CD4-positive, alpha-beta T cell (primary cell): ENCODE results near the gene ARHGAP10. TPM values are rescaled to one million over a fixed set of nuclear protein-coding genes. Genes with fewer than 3 reads are reported as not detected.

Experiments
- ATAC-seq: fragments of 200-7000 bp; cut with Tn5 transposase; one replicate; pipeline ENCODE4 v1.10.0; 2022; ENCODE audit warnings: mild to moderate bottlenecking; ENCODE audit not compliant: poor library complexity
- CTCF ChIA-PET: fragments of 350-600 bp; sonication (Branson Sonifier 250); formaldehyde crosslinking; loops from one replicate; lab custom pipeline; 2021; ENCODE audit warnings: antibody characterized with exemption, inconsistent platforms; lab: Charles Lee
- POLR2A ChIA-PET: fragments of 350-600 bp; sonication (Branson Sonifier 250); formaldehyde crosslinking; loops from one replicate; lab custom pipeline; 2021; ENCODE audit warnings: antibody characterized with exemption, inconsistent platforms; lab: Charles Lee
- DNase-seq, 14 experiments: peaks; one replicate each; pipeline ENCODE4 v3.0.0-alpha.2; 2013 to 2020; ENCODE audit warnings: mixed read lengths in 2 of 14
- H3K27ac ChIP-seq, 2 donors: one replicate each; pipeline versions ENCODE4 v1.5.1 to v1.7.0; 2013; ENCODE audit warnings: low read length in 2 of 2, low read depth in 1 of 2, mild to moderate bottlenecking in 1 of 2
- H3K27me3 ChIP-seq, 2 experiments: 1 replicate in 1 of 2; 2 replicates in 1 of 2; pipeline versions ENCODE4 v1.6.1 to v1.7.0; 2013; ENCODE audit warnings: low read length in 2 of 2, control low read depth in 1 of 2, mild to moderate bottlenecking in 1 of 2, moderate library complexity in 1 of 2; ENCODE audit not compliant: insufficient read depth in 2 of 2, control insufficient read depth in 1 of 2
- H3K36me3 ChIP-seq: one replicate; pipeline ENCODE4 v1.6.1; 2013; ENCODE audit warnings: low read length, control low read depth; ENCODE audit not compliant: insufficient read depth
- H3K4me1 ChIP-seq: one replicate; pipeline ENCODE4 v1.6.1; 2013; ENCODE audit warnings: low read length, control low read depth; ENCODE audit not compliant: insufficient read depth
- H3K4me3 ChIP-seq: one replicate; pipeline ENCODE4 v1.5.1; 2013; ENCODE audit warnings: mild to moderate bottlenecking, low read length, moderate library complexity
- H3K9me3 ChIP-seq, 2 experiments: 1 replicate in 1 of 2; 2 replicates in 1 of 2; pipeline versions ENCODE4 v1.6.1 to v1.7.0; 2013; ENCODE audit warnings: low read length in 2 of 2, mild to moderate bottlenecking in 2 of 2, control low read depth in 1 of 2, moderate library complexity in 1 of 2; ENCODE audit not compliant: control insufficient read depth in 1 of 2, insufficient read depth in 1 of 2
- H3K27ac Mint-ChIP-seq: one replicate; pipeline ENCODE4 v1.8.0; 2020; ENCODE audit warnings: mixed read lengths
- H3K27me3 Mint-ChIP-seq: one replicate; pipeline ENCODE4 v1.8.0; 2021; ENCODE audit warnings: mixed read lengths
- H3K36me3 Mint-ChIP-seq: one replicate; pipeline ENCODE4 v1.8.0; 2021; ENCODE audit warnings: low read depth, mixed read lengths
- H3K4me1 Mint-ChIP-seq: one replicate; pipeline ENCODE4 v1.8.0; 2021; ENCODE audit warnings: low read depth, mixed read lengths
- H3K4me3 Mint-ChIP-seq: one replicate; pipeline ENCODE4 v1.8.0; 2020; ENCODE audit warnings: mild to moderate bottlenecking, mixed read lengths
- H3K9me3 Mint-ChIP-seq: one replicate; pipeline ENCODE4 v1.8.0; 2020; ENCODE audit warnings: mixed read lengths
- CTCF ChIP-seq: fragments of 200-600 bp; IDR thresholded peaks from one replicate; pipeline ENCODE4 v1.8.0; 2022; ENCODE audit warnings: antibody characterized with exemption, mild to moderate bottlenecking
- intact Hi-C, 2 experiments: fragments of 100-400 bp; cut with DNase I in 1 of 2; cut with micrococcal nuclease in 1 of 2; formaldehyde crosslinking; loops; one replicate each; pipeline versions ENCODE4 v1.15.1 to v1.9.0; 2023 to 2025; cut with DNase I, micrococcal nuclease
- total RNA-seq, 174 experiments: library from RNA in 2 of 174; stranded (reverse) in 2 of 174; gene quantifications; one replicate each; pipeline ENCODE4 v1.2.3 and lab custom pipeline; 2021 to 2026

Gene ARHGAP10
- total RNA-seq, 2 experiments from 2014 or later = 5.6 to 5.7 TPM

- Mint-ChIP-seq H3K36me3 (no peaks in the 10 kb centered on the region), H3K4me3 (no peak overlapping the region), H3K9me3 (no peaks in the 10 kb centered on the region), H3K4me1 (no peaks in the 10 kb centered on the region), H3K27ac (no peak overlapping the region), H3K27me3 (no peaks in the 10 kb centered on the region)
- Histone ChIP-seq H3K4me1 (peaks cover 4% of the 10 kb centered on the region), H3K27me3 (no peaks in the 10 kb centered on the region), H3K9me3 (no peaks in the 10 kb centered on the region), H3K4me3 (no peak overlapping the region), H3K27ac (no peak overlapping the region), H3K36me3 (no peaks in the 10 kb centered on the region)
- TF ChIP-seq CTCF = no peak
- ATAC-seq (no peak), DNase-seq (no peak)
- POLR2A ChIA-PET = no interaction called here
- intact Hi-C loops = no loop called here
- CTCF ChIA-PET = no interaction called here
Observed at GRCh38 chr4:147844781-147845180, 112.9 kb downstream of the ARHGAP10 start.

- no peaks in the 10 kb centered on the region for H3K4me1 Mint-ChIP-seq
- intact Hi-C loops = no loop called here
- no peak overlapping the region for H3K27ac Mint-ChIP-seq
- no peaks in the 10 kb centered on the region for H3K9me3 Mint-ChIP-seq
- Histone ChIP-seq H3K9me3 (no peaks in the 10 kb centered on the region), H3K27me3 (no peaks in the 10 kb centered on the region), H3K27ac (no peak overlapping the region), H3K4me1 (peaks cover 4% of the 10 kb centered on the region), H3K36me3 (peaks cover 2% of the 10 kb centered on the region), H3K4me3 (no peak overlapping the region)
- CTCF ChIA-PET = interaction anchor here (1.4 kb wide), 1 partner anchor 24 kb away, joined by 3 read pairs; no protein-coding TSS in a partner anchor
- POLR2A ChIA-PET = no interaction called here
- DNase-seq (peak in 3 of 14 experiments; percentile 44 to 63 (median 58)), ATAC-seq (peak; percentile 17)
- H3K4me3 Mint-ChIP-seq = no peak overlapping the region
- no peaks in the 10 kb centered on the region for H3K36me3 Mint-ChIP-seq
- TF ChIP-seq CTCF = no peak
- no peaks in the 10 kb centered on the region for H3K27me3 Mint-ChIP-seq
Observed at GRCh38 chr4:147846318-147847155, 114.6 kb downstream of the ARHGAP10 start.

GRCh38 chr4:147847751-147848590 lies 116.1 kb downstream of the ARHGAP10 start:
- H3K27ac Mint-ChIP-seq = no peak overlapping the region
- no peaks in the 10 kb centered on the region for H3K9me3 Mint-ChIP-seq
- TF ChIP-seq CTCF = no peak
- Histone ChIP-seq H3K9me3 (no peaks in the 10 kb centered on the region), H3K27ac (no peak overlapping the region), H3K4me1 (peaks cover 4% of the 10 kb centered on the region), H3K36me3 (peaks cover 2% of the 10 kb centered on the region), H3K4me3 (no peak overlapping the region), H3K27me3 (no peaks in the 10 kb centered on the region)
- CTCF ChIA-PET = no interaction called here
- no peaks in the 10 kb centered on the region for H3K4me1 Mint-ChIP-seq
- no peak for ATAC-seq
- POLR2A ChIA-PET = interaction anchor here (0.6 kb wide), 1 partner anchor 68 kb away, joined by 3 read pairs; no protein-coding TSS in a partner anchor
- no peak overlapping the region for H3K4me3 Mint-ChIP-seq
- peaks cover 3% of the 10 kb centered on the region for H3K36me3 Mint-ChIP-seq
- intact Hi-C loops = no loop called here
- DNase-seq = no peak
- no peaks in the 10 kb centered on the region for H3K27me3 Mint-ChIP-seq
